CD4-positive, alpha-beta T cell treated with Interferon gamma for 1 hour (primary cell): ENCODE measurements around the gene KCNMA1.

ENCODE experiments used
- DNase-seq: peaks from one replicate; pipeline ENCODE4 v3.0.0-alpha.2; 2020

KCNMA1 gene

DNA sequence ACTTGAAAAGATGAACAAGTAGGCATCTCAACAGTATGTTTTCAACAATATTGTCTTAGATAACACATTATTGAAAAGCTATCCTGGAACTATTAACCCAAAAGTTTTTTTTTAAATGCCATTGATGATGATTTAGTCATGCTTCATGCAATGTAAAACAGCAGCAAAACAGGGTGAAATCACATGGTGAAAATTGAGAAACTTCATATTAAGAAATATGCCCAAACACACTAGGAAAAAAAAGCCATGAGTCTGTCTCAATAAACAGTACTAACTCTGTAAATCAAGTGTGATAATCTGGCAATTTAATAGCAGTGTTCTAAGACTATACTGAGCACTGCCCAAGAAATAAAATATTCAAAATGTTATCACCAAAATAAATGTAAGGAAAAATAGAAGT is 613.1 kb downstream of the KCNMA1 start:
- DNase-seq: no peak

DNA sequence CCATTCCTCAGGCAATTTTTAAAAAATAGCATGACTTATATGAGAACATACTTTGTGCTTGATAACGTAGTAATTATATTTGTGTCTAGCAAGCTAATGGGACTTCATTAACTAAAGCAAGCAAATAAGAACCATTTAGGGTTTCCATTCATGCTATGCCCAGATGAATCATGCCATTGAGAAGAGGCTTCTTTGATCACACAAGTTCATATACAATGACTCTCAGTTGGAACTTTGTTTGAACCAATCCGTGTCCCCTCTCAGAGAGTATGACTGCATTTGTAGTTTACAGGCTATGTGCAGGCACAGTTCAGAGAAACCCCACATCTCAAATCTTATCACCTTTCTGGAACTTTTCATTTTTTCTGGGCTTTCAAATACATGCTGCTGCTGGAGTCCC is 614.2 kb downstream of the KCNMA1 start:
- no peak for DNase-seq

DNA sequence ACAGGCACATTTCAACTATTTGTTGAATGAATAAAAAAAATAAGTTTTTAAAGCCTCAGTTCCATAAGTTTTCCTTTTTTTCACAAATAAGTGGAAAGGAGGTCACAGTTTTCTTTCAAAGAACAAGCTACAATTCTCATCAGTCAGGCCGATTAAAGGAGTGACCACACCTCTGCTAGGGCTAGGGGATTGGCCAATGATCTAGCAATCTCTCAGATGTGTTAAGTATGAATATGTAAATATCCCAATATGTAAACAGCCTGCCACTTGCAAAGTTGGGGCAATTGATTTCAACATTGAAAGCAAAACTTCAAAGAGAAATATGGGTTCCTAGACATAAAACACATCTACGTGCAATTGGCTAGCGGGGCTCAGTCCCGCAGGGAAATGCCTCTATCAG is 614.9 kb downstream of the KCNMA1 start:
- no peak for DNase-seq

DNA sequence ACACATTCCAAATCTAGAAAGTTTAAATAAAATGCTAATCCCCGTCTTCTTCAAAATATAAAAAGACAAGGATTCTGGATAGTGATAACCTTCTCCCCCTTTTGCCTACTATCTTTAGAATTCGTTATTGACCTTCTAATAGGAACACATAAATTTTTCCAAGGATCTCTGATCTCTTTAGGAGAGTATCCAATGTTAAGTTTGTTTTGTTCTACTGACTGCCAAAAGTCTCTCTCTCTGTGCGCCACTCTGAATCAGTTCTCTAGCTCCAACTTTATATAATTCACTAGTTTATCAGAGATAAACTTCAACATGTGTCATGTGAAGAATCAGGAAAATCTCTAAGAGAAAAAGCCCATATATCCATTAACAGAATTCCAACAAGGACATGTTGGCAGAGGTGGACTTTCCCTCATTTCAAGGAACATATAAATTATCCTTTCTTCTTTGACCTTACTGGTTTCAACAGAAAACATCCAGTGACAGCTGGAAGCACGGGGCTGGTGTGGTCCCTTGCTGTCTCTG is 615.6 kb downstream of the KCNMA1 start:
- DNase-seq: no peak

DNA sequence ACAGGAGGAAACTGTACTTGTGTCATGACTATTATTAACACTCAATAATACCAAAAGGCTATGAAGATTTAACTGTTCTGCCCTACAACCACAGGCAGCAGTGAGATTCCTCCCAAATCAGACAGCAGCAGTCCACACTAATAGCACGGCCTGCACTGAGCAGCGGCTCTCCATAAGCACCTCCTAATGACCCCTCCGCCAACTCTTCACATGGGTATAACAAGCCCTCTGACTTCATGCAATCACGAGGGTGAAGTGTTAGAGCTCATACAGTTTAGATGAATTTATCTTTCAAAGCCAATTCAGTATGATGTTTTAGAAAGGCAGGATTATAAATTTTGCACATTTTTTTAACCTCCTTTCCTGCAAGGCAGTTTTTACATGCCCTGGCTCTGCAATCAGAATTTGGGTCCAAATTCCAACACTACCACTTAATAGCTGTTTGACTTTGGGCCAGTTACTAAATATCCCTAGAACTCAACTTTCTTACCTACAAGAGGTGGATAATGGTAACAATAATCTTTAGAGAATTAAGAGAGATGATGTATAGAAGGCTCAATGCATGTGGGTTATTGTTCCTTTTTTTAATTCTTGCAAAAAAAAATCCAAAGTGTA is 617.1 kb downstream of the KCNMA1 start:
- DNase-seq: no peak

DNA sequence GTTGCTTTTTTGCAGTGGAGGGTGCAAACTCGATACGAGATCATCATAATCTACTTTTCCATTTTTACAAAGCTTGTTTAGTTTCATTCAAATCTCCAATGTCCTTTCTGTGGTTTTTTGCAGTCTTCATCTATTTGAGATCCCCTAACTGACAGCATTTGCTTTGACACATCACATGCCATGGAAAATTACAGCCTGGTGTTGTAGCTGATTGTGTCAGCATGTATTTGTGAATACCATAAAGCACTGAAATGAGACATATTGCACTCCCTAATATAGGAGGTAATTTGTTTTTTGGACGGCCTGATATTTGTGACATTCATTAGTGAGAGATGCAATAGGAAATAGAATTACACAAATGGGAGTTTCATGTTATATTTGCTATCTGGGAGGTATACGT is 620.8 kb downstream of the KCNMA1 start:
- DNase-seq: no peak

DNA sequence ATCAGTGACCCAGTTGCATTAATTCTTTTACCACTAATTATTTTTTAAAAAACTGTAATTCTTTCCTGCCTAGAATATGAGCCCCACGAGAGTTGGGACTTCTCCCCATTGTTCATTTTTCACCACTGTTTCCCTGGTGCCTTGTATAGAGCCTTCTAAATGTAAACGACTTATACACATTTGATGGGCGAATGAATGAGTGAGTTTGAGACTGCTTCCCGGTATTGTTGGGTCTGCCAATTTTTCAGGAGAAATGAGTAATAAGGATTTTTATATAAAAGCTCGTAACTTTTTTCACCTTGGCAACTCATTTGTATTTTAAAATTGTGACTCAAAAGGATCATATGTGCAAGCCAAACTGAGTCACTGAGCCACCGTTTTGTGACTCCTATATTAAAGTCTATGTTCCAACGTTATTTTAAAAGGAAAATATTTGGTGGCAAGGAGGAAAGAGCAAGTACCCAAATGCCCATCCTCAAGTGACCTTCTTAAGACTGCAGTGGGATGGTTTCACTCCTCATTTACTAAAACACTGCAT is 621.3 kb downstream of the KCNMA1 start:
- no peak for DNase-seq

DNA sequence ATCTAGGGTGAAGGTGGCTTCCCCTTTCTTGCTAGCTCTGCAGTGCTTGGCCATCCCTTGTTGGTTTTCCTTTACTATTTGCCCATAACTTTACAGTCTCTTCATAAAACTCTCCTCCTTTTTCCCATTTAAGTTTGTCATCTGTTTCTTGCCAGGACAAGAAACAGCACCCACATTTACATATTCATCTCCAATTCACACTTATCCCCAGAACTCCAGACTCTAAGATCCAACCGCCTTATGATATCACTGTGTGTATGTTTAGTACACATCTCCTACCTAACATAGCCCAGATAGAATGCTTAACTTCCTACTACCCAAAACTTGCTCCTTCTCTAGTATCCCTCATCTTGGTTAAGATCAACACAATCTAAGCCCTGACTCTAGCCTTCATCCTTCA is 622.2 kb downstream of the KCNMA1 start:
- DNase-seq: no peak

DNA sequence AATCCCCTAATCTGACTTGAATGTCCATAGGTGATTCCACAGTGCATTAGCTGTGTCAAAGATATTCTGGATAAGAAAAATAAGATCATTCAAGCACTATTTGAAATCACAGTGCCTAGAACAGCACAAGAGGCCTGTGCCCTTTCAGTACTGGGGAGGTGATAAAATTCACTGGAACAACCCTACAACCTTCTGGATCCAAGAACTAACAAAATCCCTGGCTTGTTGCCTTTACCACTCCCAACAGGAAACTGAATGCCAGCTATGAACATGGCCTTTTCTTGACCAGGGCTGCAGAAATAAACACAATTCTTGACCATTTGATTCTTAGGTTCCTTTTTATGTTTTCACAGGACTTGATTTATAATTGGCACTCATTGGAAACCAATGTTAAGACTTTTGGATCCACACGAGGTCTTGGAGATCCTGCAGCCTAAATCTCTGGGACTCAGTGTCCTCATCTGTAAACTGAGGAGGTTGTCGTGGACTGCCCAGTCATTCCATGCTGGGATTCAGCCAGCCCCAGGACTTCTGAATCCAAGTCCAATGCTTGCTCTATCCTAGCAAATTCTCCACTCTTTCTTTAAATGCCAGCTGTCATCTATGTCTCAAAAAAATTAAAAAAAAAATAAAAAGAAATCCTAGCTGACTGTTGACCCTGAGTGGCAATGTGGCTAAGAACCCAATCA is 624.7 kb downstream of the KCNMA1 start:
- DNase-seq: no peak

DNA sequence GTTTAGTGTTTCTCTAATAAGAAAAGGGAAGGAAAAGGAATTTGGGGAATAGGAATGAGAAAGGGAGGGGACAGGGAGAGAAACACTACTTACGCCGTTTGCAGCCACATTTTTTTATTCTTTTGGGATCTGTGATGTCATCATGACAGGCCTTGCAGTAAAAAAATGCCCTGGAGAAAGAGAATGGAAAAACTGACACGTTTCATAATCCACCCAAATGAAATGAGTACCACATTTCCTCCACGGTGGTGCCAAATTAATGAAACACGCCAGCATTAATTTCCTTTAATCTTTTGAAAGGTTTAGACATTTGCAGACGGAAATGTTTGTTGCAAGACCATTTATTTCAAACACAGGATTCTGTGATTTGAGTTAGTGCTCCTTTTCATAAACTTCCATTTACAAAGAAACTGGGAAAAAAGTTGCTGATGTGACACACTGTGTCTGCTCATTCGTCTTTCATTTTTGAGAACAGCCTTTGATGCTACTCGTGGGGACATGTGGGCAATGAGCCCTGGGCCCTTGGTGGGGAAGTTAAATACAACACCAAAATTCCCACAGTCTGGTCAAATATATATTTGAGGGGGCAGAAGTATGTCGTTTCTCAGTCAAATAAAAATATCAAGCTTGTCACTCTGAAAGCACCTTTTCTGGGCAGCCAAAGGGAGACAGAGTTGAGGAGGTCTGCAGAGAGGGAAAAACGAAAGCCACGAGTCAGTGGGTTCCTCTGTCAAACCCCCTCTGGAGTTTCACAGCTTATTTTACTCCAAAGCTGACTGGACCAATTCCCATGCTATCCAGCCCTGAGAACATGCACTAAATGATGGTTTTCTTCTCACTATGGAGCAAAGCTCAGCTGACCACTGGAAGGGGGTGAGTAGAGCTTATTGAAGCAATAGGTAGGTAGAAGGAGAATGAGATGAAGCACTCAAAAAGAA is 625.5 kb downstream of the KCNMA1 start:
- DNase-seq: no peak

DNA sequence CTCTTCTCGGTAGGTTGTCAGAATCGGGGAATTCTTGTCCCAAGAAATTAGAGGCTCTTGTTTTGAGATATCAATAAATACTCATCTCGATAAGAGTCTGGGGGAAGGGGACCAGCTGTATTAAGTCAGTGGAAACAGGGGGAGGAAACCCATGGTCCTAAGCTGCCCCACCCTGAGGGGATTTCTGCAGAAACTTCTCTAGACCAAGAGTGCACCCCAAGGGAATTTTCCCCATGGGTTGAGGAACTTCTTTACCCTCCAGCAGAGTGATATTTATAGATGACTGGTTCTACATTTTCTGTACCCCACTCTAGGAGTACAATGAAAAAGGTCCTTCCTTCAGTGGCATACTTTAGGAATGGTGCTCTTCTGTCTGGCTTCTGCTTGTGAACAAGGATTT is 627.2 kb downstream of the KCNMA1 start:
- DNase-seq: no peak

DNA sequence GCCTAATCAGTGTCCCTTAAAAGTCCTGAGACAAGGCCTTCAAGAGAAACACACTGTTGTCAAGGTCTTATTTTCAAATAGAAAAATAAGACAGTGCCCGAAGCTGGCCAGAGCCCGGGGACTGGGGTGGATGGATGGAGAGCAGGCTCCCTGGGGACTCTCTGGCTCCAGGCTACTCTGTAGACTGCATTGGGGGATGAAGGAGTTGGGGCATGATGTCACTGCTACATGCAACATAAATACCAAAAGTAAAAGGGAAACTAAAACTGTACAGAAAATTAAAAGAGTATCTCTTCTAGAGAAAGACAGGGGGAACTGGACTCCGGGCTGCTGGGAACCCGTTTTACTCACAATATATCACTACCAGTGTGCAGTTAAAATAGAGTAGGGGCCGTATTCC is 629.8 kb downstream of the KCNMA1 start:
- DNase-seq: no peak

DNA sequence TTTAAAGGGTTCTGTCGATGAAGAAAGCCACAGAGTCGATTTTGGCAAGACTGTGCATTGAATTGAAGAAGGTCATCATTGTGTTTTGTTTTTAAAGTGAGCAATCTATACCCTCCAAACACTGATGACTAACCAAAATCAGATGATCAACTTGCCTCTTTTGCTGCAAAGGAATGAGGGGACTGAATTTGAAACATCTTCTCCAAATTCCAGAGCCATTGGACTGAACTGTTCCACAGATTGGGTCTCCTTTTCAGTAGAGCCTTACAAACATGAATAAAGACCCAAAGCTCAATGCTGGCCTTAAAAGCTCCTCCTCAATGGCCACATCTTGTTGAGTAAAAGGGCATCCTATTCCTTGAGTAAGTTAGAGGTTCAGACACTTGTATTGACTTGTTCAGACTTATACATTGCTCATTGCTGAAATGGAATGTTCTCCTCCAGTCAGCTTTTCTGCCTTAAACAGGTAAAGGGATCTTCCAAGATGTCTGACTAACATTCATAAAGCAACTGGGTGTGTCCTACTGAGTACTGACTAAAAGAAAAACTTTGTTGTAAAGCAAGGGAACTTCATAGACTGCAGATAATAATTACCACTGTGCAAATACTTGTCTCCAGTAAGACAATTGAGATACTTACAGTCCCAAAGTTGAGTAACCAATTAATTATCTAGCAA is 630.6 kb downstream of the KCNMA1 start:
- no peak for DNase-seq

DNA sequence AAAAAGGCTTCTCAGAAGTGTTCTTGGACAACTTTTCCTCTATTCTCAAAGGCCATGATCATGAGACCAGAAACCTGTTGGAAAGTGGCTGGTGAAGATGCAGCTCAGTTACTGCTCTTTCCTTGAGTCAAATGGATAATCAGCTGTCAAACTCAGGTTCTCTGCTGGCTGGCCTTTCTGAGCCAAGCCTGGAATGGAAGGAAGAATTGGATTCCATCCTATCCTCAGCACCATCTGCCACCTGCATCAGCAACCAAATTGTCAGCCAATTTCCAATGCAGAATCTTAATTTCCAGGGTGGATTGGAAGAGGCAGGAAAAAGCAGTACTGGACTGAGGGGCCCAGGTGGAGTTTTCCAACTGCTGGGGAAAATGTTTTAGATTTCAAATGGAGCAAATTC is 631.7 kb downstream of the KCNMA1 start:
- no peak for DNase-seq

DNA sequence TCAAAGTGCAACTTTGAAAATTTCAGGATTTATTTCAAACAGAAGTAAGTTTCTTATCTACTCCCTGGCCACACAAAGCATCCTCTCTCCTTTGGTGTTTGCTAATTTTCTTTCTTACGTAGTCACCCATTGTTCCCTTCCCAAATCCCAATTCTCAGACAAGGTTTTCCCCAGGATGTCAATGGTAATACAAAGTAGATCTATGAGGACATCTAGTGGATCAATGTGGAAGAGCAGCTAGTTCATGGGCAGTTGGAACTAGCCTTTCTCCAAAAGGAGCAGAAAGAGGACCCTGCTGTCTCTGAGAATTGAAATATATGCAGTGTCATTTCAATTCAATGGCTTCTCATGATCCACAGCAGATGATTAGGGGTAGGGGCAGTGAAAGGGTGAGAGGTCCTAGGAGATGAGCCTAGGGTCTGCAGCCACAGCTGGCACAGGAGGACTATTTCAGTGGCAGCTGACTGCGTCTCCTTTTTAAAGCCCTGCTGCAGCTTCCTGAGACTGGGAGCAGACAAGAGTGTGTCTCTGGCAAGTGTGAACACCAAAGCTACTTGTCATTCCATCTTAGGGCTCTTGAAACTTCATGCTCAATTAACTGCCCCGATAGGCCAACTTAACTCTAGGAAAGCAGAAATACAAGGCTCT is 632.6 kb downstream of the KCNMA1 start:
- no peak for DNase-seq

DNA sequence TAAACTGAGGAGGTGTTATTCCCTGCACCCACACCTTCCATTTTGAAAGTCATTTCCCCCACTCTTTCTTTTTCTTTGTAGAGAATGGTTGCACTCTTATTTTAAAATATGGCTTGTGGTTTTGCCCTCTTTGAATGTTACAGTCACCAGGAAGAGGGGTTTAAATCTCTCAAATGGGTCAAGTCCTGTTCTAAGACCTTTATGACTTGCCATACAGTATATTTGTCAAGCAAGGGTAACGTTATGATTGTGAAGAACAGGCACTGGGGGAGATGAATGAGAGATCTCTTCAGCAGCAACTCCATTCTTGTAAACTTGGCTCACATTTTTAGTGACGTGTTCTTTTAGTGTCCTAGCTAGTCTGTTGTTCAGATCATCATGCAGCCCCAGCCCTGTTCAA is 634.7 kb downstream of the KCNMA1 start:
- DNase-seq: no peak

DNA sequence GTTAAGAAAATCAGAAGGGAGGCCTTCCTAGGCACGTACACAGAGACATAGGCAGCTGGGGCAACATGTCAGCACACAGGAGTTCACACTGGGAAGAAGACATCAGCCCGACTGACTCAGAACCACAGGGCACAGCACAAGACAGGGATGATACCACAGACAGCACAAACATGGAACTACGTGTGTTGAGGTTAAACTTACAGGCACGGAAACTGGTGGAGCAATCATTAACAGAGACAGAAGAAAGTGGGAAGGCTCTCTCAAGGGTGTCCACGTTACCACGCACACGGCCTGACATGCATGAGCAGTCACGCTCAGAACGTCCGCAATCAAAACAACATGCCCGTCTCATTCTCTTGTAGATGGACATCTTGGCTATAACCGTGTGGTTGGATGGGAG is 636.4 kb downstream of the KCNMA1 start:
- DNase-seq: no peak

DNA sequence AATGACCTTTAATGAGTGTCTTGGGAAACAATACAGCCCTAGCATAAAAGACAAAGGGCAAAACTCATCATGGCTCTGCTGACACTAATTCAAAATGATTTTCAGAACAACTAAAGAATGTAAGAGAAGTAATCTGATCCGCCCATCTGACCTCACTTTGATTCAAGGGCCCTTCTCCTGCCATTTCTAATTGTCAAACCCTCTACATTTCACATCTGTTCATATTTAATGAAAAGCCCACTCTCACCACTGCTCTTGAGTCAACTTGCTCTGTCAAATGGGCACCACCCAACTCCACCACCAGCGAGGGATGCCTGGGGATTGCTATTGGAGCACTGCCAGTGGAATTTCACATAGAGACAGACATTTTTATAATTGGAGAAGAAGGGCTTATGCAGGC is 639.2 kb downstream of the KCNMA1 start:
- no peak for DNase-seq

DNA sequence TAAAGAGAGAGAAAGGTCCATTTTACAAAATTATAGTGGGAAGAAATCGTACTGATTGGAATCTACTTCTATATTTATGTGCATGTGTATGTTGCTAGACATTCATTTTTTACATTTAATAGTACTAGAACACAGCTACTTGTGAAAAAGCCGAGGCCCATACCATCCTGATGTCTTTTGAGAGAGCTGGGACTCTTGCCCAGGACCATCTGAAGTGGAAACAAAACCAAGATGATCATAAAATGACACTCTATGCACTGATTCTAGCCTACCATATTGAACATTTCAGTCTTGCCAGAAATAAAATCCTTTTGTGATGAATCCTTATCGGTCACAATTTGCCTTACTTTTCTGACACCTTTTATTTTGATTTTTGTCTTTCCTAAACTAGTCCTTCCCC is 640.0 kb downstream of the KCNMA1 start:
- DNase-seq: no peak

DNA sequence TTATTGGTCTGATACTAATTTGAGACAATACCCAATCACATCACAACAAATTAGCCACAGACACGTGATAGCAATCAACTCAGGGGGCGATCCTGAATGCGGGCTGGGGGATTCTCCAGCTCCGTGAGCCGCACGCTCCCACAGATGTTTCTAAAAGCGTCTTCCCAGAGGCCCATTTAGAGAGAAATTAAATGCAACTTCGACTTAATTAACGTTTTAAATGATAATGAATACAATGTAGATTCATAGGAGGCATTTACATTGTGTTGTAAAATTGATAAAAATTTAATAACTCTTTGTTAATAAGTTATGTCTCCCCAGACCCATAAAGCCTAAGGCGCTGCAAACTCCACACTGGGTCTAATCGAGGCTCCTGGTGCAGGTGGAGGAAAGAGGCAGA is 642.6 kb downstream of the KCNMA1 start:
- DNase-seq: no peak

DNA sequence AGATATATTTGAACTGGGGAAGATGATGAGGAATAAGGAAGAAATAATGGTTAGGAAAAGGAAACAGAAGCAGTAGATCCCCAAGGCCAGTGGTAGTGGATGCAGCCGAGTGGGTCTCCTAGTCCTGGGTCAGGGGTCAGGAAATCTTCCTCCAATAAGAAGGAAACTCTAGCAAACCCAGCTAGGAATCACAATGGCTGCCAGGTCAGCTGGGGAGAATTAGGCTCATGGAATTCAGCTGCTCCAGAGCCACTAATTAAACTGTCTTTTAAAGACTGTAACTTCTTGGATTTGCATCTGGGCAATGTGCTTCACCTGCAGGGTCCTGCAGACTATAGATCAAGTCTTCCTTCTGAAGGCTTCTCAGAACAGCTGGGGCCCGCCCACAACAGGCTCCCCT is 644.4 kb downstream of the KCNMA1 start:
- DNase-seq: no peak

DNA sequence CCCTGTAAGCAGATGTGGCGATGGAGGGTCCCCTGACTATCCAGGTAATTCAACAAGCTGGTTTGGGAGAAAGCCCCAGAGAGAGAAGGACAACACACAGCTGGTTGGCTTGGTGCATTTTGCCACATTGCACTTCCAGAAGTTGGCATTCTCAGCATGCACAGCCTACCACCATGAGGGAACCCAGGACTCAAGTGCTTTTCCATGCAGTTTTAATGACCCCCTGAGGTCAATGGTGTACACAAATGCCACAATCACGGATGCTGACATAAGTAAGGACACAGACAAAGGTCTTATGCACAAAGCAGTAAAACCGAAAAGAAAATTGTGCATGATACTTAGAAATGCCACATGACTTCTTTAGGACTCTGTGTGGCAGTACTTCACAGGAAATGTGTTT is 645.1 kb downstream of the KCNMA1 start:
- DNase-seq: no peak
